Measurements from ENCODE around the gene ARHGAP6. TPM values are rescaled to one million over a fixed set of nuclear protein-coding genes. Genes with fewer than 3 reads are reported as not detected.
A peak's percentile ranks its signal among the peaks of the same experiment; 100 is the strongest.

ARHGAP6 gene
- total RNA-seq, 6 experiments from 2014 or later, result 0.51 to 1.0 (median 0.69) TPM

DNA sequence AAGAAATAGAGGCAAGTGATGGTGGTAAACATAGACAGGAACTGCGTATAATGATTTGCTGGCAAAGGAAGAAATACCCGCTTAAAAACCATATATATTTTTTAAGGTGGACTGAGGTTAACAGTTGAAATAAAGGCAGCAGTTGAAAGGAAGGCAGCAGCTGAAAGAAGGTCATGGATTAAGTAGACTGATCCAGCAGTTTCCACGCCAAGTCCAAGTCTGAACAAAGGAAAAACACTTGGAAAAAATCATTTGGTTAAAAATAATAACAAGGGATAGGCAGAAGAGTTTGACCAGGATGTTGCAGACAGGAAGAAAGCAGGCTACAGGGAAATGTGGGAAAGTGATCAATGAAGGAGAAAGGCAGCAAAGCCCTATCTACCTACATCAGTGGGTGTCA is 278.9 kb downstream of the ARHGAP6 start:
- no peak overlapping the region for H3K4me3 Mint-ChIP-seq
- H3K27me3 Mint-ChIP-seq (ENCODE audit: insufficient read depth), result no peaks in the 10 kb centered on the region
- TF ChIP-seq, protein P1, sequence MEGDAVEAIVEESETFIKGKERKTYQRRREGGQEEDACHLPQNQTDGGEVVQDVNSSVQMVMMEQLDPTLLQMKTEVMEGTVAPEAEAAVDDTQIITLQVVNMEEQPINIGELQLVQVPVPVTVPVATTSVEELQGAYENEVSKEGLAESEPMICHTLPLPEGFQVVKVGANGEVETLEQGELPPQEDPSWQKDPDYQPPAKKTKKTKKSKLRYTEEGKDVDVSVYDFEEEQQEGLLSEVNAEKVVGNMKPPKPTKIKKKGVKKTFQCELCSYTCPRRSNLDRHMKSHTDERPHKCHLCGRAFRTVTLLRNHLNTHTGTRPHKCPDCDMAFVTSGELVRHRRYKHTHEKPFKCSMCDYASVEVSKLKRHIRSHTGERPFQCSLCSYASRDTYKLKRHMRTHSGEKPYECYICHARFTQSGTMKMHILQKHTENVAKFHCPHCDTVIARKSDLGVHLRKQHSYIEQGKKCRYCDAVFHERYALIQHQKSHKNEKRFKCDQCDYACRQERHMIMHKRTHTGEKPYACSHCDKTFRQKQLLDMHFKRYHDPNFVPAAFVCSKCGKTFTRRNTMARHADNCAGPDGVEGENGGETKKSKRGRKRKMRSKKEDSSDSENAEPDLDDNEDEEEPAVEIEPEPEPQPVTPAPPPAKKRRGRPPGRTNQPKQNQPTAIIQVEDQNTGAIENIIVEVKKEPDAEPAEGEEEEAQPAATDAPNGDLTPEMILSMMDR (IDR thresholded peaks at IDR 0.05), result no peak
- H3K4me1 Mint-ChIP-seq (ENCODE audit: low read depth), result peaks cover 18% of the 10 kb centered on the region
- no peaks in the 10 kb centered on the region for H3K36me3 Mint-ChIP-seq (ENCODE audit: low read depth)
- H3K27ac Mint-ChIP-seq, result no peak overlapping the region
- no peaks in the 10 kb centered on the region for H3K9me3 Mint-ChIP-seq
- no peak for DNase-seq

DNA sequence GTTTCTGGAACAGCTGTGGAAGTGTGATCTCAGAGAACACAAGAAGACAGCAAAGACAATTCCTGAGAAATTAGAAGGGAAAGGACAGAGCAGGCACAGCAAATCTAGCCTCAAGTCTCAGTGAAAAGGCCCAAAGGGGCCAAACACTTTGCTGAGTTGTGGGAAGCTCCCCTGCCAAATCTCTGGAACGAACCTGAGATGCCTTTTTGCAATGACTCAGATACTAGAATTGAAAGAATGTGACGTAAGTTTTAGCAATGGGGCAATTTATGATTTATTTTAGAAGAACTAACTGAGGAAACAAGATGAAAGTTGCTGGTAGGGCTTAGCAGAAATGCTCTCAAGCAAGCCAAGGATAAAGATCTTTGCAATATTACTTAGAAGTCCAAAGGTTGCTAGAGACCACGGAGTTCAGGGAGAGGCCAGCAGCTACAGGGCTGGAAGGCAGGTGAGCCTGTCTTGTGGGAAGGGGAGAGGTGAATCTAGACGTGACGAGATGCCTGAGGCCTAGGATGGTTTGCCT is 279.7 kb downstream of the ARHGAP6 start:
- Mint-ChIP-seq H3K4me3 (peak overlapping the region; percentile 60), H3K4me1 (ENCODE audit: low read depth) (peaks cover 20% of the 10 kb centered on the region), H3K9me3 (no peaks in the 10 kb centered on the region), H3K27ac (peak overlapping the region; percentile 86), H3K27me3 (ENCODE audit: insufficient read depth) (no peaks in the 10 kb centered on the region), H3K36me3 (ENCODE audit: low read depth) (no peaks in the 10 kb centered on the region)
- TF ChIP-seq, protein P1 (IDR thresholded peaks at IDR 0.05), result no peak
- DNase-seq, result peak; percentile 9

DNA sequence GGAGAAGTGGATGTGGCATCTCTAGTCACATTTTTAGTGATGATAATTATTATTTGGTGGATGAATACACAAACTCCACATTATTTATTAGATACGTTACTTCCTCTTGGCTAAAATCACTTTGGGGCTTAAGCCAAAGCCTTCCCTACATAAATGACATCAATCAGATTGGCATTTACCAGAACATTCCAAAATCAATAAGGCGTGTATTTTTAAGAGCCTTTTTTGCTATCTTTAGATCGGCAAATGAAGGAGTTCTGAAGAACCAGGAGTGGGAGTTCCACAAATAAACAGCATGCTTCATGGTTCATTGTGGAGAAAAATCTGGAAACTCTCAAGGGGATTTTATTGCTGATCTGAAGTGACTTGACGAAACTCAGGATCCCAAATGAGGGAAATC is 282.8 kb downstream of the ARHGAP6 start:
- no peaks in the 10 kb centered on the region for H3K27me3 Mint-ChIP-seq (ENCODE audit: insufficient read depth)
- no peak overlapping the region for H3K4me3 Mint-ChIP-seq
- no peak overlapping the region for H3K27ac Mint-ChIP-seq
- H3K36me3 Mint-ChIP-seq (ENCODE audit: low read depth), result no peaks in the 10 kb centered on the region; the same call in 1 of the 2 replicates
- TF ChIP-seq, protein P1 (IDR thresholded peaks at IDR 0.05), result no peak
- peaks cover 28% of the 10 kb centered on the region for H3K4me1 Mint-ChIP-seq (ENCODE audit: low read depth)
- DNase-seq, result no peak
- H3K9me3 Mint-ChIP-seq, result no peaks in the 10 kb centered on the region

DNA sequence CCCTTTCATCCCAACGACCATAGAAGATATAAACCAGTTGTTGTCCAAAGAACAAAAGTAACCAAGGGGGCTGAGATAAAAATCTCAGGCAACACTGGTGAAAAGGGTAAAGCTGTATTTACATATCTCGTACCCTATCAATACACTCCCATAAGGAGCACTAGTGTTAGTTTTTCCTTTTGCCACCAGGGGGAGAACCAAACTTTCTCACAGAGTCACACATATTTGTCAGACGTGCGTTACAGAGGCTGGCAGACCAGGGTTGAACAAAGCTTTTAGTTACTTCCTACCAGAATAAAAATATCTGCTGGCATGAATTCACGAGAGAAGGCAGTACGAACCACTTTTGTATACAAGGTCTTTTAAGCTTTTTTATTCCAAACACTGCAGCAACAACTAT is 284.3 kb downstream of the ARHGAP6 start:
- TF ChIP-seq, protein P1 (IDR thresholded peaks at IDR 0.05), result peak; percentile 79
- H3K4me3 Mint-ChIP-seq, result no peak overlapping the region

DNA sequence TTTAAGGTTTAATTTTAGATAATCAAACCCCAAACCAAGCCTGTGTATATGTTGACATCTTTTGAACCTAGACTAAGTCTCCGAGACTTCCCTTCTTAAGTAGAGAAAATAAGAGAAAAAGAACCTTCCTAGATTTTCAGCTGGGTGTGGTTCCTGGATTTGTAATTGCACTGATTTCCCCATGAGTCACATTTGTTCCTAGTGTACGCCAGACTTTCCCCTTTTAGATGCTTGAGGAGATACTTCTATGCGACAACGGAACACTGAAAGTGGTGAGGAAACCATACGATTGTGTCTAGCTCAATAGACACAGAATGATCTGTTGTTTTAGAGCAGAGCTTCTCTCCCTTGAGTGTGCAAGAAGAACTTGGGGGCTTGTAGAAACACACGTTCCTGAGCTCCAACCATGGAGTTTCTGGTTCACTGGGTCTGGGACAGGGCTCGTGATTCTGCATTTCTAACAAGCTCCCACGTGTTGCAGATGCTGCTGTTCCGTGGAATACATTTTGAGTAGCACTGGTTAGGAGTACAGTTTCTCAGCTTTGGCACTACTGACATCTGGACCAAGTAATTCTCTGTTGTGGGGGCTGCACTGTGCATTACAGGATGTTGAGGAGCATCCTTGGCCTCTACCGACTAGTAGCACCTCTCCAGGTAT is 285.4 kb downstream of the ARHGAP6 start:
- H3K27me3 Mint-ChIP-seq (ENCODE audit: insufficient read depth), result no peaks in the 10 kb centered on the region
- H3K27ac Mint-ChIP-seq, result no peak overlapping the region
- no peak overlapping the region for H3K4me3 Mint-ChIP-seq
- H3K36me3 Mint-ChIP-seq (ENCODE audit: low read depth), result no peaks in the 10 kb centered on the region; the same call in 1 of the 2 replicates
- H3K9me3 Mint-ChIP-seq, result no peaks in the 10 kb centered on the region
- H3K4me1 Mint-ChIP-seq (ENCODE audit: low read depth), result peaks cover 15% of the 10 kb centered on the region; the same call in 1 of the 2 replicates
- TF ChIP-seq, protein P1 (IDR thresholded peaks at IDR 0.05), result no peak
- no peak for DNase-seq

More for the DNA sequence above, 284.3 kb downstream of the ARHGAP6 start:
- H3K9me3 Mint-ChIP-seq, result no peaks in the 10 kb centered on the region
- no peak overlapping the region for H3K27ac Mint-ChIP-seq
- no peaks in the 10 kb centered on the region; the same call in 1 of the 2 replicates for H3K36me3 Mint-ChIP-seq (ENCODE audit: low read depth)
- H3K4me1 Mint-ChIP-seq (ENCODE audit: low read depth), result peaks cover 25% of the 10 kb centered on the region
- H3K27me3 Mint-ChIP-seq (ENCODE audit: insufficient read depth), result no peaks in the 10 kb centered on the region
- DNase-seq, result peak; percentile 41

Measured in HFFc6 (cell line).